Esophagus squamous epithelium (tissue), 4 donors: ENCODE results near the gene KIF21B.

Experiments used
- CTCF ChIP-seq, 6 experiments: fragments of 450-650 bp in 4 of 6; fragments of 200-600 bp in 2 of 6; sonication (generic) in 2 of 6; IDR thresholded peaks; one replicate each; pipeline ENCODE4 v1.5.1; 2016 to 2019; ENCODE audit warnings: antibody characterized with exemption in 6 of 6, mild to moderate bottlenecking in 4 of 6, moderate library complexity in 4 of 6
- POLR2A ChIP-seq, 4 donors: fragments of 450-650 bp; IDR thresholded peaks; one replicate each; pipeline ENCODE4 v1.6.1; 2017; ENCODE audit warnings: antibody characterized with exemption in 4 of 4, mild to moderate bottlenecking in 4 of 4, moderate library complexity in 3 of 4

- TF ChIP-seq POLR2A (IDR thresholded peaks at IDR 0.05), result no peak
- TF ChIP-seq CTCF (IDR thresholded peaks at IDR 0.05), result no peak
Measured at GRCh38 chr1:201009962-201010645, 13.4 kb downstream of the KIF21B start.
